ENCODE results near the gene LEMD3.
A peak's percentile ranks its signal among the peaks of the same experiment; 100 is the strongest.

The LEMD3 gene

DNA sequence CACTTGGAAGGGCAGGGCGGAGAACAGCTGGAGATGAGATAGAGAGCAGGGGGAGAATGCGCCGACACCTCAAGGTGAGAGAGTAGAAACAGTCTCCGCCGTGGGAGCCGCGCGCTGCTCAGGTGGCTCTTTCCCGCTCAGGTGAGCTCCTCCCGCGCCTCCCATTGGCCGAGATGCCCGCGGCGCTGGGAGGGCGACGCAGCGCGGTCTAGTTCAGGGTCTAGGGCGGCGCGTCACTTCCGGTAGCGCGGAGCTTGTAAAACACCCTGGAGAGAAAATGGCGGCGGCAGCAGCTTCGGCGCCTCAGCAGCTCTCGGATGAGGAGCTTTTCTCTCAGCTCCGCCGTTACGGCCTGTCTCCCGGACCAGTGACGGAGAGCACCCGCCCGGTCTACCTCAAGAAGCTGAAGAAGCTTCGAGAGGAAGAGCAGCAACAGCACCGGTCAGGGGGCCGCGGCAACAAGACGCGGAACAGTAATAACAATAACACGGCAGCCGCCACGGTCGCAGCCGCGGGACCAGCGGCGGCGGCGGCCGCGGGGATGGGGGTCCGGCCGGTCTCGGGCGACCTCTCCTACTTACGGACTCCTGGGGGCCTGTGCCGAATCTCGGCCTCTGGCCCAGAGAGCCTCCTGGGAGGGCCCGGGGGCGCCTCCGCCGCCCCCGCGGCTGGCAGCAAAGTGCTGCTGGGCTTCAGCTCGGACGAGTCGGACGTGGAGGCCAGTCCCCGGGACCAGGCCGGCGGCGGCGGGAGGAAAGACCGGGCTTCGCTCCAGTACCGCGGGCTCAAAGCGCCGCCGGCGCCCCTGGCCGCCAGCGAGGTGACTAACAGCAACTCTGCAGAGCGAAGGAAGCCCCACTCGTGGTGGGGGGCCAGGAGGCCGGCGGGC, at the start of gene LEMD3:
Gene LEMD3 (plus strand): TSS at position 264 of the 889 bp plus-strand sequence. CDS start 14 bp downstream, at position 278.
- DNase-seq = peak; percentile 48 to 80

DNA sequence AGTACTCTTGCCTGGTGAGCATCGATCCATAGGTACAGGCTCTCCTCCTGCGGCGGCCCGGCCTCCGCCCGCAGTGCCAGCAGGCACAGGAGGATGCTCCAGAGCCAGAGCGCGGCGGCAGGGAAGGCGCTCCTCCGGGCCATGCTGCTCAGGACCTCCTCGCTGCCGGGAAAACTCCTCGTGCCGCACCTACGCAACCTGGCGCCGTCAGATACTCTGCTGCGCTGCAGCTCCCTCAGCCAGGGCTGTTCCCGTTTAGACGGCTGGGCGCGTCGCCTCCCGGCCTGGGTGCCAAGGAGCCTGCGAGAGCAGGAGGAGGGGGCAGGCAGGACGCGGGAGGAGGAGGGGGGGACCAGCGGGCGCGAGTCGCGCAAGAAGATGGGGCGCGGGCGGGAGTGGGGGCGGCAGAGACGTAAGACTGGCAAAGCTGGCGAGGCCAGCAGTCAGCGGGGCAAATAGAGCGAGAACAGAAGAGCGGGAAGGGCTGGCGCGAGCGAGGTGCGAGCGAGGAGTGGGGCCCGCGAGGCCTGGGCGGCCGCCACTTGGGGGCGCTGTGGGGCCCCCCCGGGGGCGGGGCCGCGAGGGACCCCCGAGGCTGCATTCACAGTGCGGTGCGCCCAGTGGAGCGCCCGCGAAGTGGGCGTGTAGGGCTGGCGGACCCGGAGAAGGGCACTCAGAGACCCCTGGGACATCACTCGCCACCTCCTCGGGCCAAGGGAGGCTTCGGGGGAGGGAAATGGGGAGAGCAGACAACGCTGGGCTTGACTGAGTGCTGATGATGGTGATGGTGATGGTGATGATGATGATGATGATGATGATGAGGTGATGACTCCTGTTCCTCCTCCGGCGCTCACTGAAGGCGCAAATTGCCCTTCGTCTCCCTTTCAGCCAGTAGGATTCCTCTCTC, 48.1 kb upstream of the LEMD3 start, which contains the start of gene WIF1:
Gene WIF1 (minus strand): TSS at position 257 of the 907 bp plus-strand sequence. CDS start 114 bp downstream, at position 143.
- DNase-seq = no peak

DNA sequence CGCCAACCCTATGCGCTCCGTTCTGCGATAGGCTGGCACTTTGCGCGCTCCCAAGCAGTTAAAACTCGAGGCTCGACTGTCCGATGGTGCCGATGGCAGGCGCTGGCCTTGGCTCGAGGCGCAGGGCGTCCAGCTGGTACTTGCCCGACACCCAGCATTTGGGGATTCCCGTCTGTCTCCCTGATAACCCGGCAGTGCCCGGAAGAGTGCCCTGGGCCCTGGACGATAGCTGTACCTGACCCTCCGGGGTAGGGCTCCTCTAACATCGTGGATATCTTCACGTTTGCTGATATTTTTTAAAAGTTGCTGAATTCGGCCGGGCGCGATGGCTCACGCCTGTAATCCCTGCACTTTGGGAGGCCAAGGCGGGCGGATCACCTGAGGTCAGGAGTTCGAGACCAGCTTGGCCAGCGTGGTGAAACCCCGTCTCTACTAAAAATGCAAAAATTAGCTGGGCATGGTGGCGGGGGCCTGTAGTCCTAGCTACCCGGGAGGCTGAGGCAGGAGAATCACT, 47.4 kb upstream of the LEMD3 start:
- no peak for DNase-seq

- DNase-seq = no peak
Measured at GRCh38 chr12:65122703-65123102, 46.7 kb upstream of the LEMD3 start.

DNA sequence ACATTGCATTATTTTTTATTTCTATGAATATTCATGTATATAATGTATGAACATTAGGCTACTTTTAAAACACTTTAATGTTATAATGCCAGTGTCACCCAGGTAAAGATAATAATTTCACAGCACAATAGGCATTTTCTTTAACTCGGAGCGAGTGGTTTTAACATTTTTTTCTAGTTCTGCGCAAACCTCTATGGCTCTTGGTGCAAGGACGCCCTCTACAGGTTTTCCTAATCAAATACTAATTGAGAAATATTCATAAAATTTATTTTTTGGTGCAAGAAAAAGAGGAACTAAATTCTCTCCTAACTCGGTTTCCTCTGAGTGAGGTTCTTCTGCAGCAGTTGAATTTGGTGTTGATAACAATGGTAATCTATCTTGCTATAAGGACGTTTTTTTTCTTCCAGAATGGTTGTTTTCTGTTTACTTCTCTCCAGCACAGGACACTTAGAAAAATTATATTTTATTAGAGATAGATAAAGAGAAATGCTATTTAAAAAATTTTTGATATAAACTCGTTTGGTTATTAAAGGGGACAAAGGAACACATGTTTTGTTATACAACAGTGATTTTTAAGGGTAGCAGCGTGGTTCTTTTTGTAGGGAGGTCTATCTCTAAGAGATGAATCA, 45.8 kb upstream of the LEMD3 start:
- DNase-seq = no peak

DNA sequence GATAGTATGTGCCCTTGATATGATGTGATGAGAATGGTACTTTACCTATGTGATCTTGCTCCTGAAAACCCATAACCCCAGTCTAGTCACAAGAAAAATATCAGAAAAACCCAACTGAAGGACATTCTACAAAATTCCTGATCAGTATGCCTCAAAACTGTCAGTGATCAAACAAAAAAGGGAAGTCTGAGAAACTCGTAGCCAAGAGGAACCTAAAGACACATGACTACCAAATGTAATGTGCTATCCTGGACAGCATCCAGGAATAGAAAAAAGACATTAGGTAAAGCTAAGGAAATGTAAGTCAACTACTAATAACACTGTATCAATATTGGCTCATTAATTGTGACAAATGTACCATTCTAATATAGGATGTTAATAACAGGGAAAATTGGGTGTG, 44.1 kb upstream of the LEMD3 start:
- DNase-seq = no peak

GRCh38 chr12:65125975-65126374, 43.4 kb upstream of the LEMD3 start:
- no peak for DNase-seq

DNA sequence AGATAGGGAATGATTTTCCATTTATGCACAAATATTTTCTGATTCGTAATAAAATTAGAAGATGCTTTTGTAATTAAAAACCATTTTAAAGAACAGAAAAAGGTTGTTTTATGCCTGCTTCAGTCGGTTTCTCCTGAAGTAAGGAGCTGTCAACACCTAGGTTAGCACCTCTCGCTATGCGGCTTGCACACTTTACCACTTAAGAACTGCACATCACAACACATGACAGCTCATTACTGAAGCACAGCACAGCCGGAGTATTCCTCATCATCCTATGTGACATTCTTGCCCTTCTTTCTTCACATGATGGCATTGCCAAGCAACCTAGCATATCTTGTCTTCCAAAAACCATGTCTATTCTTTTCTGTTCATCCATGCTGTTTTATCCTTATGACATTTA, 42.9 kb upstream of the LEMD3 start:
- DNase-seq = no peak

- no peak for DNase-seq
Measured at GRCh38 chr12:65133879-65134278, 35.5 kb upstream of the LEMD3 start.

GRCh38 chr12:65139389-65139788, 30.0 kb upstream of the LEMD3 start:
- no peak for DNase-seq

DNA sequence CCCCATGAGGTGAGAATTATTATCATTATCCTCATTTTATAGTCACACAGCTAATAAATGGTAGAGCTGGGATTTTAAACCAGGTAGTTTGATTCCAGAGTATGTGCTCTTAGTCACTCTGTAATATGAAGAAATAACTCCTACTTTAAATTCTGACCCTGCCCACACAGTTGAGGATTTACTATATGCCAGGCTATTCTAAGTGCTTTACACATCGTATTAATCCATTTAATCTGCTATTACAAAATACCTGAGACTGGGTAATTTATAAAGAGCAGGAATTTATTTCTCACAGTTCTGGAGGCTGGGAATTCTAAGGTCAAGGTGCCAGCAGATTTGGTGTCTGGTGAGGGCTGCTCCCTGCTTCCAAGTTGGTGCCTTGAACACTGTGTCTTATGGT, 28.6 kb upstream of the LEMD3 start:
- DNase-seq = no peak

GRCh38 chr12:65147312-65147905, 22.0 kb upstream of the LEMD3 start:
- no peak for DNase-seq

DNA sequence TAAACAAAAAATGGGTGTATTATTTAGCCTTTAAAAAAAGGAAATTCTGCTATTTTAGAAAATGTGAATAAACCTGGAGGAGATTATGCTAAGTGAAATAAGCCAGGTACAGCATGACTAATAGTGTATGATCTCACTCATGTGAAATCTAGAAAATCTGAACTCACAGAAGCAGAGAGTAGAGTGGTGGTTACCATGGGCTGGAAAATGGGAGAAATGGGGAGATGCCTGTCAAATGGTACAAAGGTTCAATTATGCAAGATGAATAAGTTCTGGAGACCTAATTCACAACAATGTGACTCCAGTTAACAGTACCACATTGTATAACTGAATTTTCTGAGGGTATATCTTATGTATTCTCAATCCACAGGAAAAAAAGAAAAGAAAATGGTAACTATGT, 17.4 kb upstream of the LEMD3 start:
- no peak for DNase-seq

GRCh38 chr12:65152596-65152995, 16.8 kb upstream of the LEMD3 start:
- no peak for DNase-seq

DNA sequence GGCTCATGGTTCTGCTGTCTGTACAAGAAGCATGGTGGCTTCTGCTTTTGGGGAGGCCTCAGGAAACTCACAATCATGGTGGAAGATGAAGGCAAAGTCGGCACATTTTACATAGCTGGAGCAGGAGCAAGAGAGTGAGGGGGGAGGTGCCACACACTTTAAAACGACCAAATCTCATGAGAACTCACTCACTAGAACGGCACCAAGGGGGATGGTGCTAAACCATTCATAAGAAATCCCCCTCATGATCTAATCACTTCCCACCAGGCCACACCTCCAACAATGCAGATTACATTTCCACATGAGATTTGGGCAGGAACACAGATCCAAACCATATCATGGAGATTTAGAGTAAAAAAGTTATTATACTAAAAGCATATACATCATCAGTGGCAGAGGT, 13.6 kb upstream of the LEMD3 start:
- DNase-seq = no peak

- no peak for DNase-seq
Measured at GRCh38 chr12:65156366-65156841, 13.0 kb upstream of the LEMD3 start.

GRCh38 chr12:65157091-65157490, 12.3 kb upstream of the LEMD3 start:
- no peak for DNase-seq

GRCh38 chr12:65162609-65163008, 6.8 kb upstream of the LEMD3 start:
- DNase-seq = no peak

DNA sequence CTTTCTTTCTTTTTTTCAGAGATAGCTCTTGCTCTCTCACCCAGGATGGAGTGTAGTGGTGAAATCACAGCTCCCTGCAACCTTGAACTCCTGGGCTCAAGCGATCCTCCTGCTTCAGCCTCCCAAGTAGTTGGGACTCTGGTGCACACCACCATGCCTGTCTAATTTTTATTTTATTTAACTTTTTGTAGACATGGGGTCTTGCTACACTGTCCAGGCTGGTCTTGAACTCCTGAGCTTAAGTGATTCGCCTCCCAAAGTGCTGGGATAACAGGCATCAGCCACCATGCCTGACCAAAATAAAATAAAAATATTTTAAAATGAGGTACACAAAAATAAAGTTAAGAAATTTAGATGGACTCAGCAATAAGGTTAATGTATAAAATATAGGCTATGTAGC, 5.1 kb upstream of the LEMD3 start:
- no peak for DNase-seq

DNA sequence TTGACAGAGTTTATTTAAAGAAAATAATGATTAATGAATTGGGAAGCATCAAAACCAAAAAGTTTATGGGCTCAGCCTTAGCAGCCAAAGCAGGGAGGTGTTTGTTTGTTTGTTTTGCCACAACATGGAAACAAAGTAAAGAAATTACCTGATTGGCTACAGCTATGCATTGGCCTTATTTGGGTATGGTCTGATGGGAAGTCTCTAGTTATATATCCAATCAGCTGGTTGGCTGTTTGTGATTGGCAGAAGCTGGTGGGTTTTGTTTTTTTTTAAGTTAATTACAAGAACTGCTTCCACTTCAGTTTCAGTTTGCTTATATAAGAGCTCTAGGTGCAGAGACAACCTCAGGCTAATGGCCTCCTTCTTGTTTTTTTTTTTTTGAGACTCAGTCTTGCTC, 4.6 kb upstream of the LEMD3 start:
- DNase-seq = no peak

DNA sequence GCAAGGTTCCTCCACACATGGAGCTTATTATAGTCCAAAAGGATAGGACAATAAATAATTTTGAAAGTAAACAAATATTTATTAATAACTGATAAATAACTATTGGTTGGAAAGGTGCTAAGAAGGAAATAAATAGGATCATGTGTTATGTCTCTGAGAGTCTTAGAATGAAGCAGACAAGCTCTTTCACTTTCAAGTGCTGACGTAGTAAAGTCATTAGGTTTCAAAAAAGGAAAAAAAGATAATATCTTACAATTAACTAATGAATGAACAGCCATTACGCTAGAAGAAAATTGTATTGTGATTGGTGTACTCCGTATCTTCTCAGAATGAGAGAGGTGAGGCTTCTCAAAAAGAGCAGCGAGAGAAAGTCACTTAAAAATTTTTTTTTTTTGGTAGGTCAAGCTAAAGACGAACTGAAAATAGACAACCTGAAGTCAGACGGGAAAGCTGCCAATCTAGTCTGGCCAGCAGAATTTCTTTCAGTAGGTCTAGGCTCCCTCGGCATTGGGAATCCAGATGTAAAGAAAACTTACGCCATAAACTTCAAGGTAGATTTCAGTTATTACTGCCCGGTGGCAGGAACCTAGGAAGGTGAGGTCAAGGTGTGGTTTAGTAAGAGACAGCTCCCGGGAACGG, 583 bp upstream of the LEMD3 start:
- no peak for DNase-seq
